Astrocyte (in vitro differentiated cells and primary cell): Measurements from ENCODE around the gene TFF2. TPM values are rescaled to one million over a fixed set of nuclear protein-coding genes. Genes with fewer than 3 reads are reported as not detected.

Source experiments
- DNase-seq: peaks from one replicate; pipeline ENCODE4 v3.0.0-alpha.2; 2010; ENCODE audit warnings: low read depth
- FAIRE-seq: peaks from 2 replicates; lab custom pipeline; 2011; peaks lifted over from hg19 to GRCh38; lab: Jason Lieb, UNC
- H2AFZ ChIP-seq: 2 replicates; pipeline ENCODE4 v1.6.0; 2012; ENCODE audit warnings: low read depth, low read length, inconsistent platforms
- H3K27ac ChIP-seq: 2 replicates; pipeline ENCODE4 v1.5.1; 2011; ENCODE audit warnings: low read depth, low read length, inconsistent platforms
- H3K27me3 ChIP-seq: 2 replicates; pipeline ENCODE4 v1.6.0; 2011; ENCODE audit warnings: low read length, inconsistent platforms; ENCODE audit not compliant: insufficient read depth
- H3K36me3 ChIP-seq: 2 replicates; pipeline ENCODE4 v1.5.1; 2011; ENCODE audit warnings: low read length, inconsistent platforms; ENCODE audit not compliant: insufficient read depth
- H3K4me1 ChIP-seq: 2 replicates; pipeline ENCODE4 v1.5.1; 2011; ENCODE audit warnings: low read length, inconsistent platforms; ENCODE audit not compliant: insufficient read depth
- H3K4me2 ChIP-seq: 2 replicates; pipeline ENCODE4 v1.6.0; 2012; ENCODE audit warnings: low read length, inconsistent platforms
- H3K4me3 ChIP-seq: 2 replicates; pipeline ENCODE4 v1.5.1; 2011; ENCODE audit warnings: low read depth, mild to moderate bottlenecking, low read length, inconsistent platforms; ENCODE audit not compliant: insufficient read depth
- H3K79me2 ChIP-seq: 2 replicates; pipeline ENCODE4 v1.6.0; 2012; ENCODE audit warnings: mild to moderate bottlenecking, low read length, inconsistent platforms; ENCODE audit not compliant: insufficient read depth
- H3K9ac ChIP-seq: 2 replicates; pipeline ENCODE4 v1.6.0; 2012; ENCODE audit warnings: mild to moderate bottlenecking, low read length, inconsistent platforms
- H3K9me3 ChIP-seq: 2 replicates; pipeline ENCODE4 v1.5.1; 2012; ENCODE audit warnings: low read depth, mild to moderate bottlenecking, low read length, inconsistent platforms; ENCODE audit not compliant: insufficient read depth
- H4K20me1 ChIP-seq: 2 replicates; pipeline ENCODE4 v1.6.0; 2012; ENCODE audit warnings: low read length, inconsistent platforms; ENCODE audit not compliant: insufficient read depth
- H3K27ac Mint-ChIP-seq: one replicate; pipeline ENCODE4 v1.8.0; 2021; ENCODE audit warnings: mild to moderate bottlenecking, mixed read lengths; ENCODE audit not compliant: unreplicated experiment
- H3K27me3 Mint-ChIP-seq: one replicate; pipeline ENCODE4 v1.8.0; 2021; ENCODE audit warnings: low read depth, mixed read lengths; ENCODE audit not compliant: unreplicated experiment
- H3K36me3 Mint-ChIP-seq: one replicate; pipeline ENCODE4 v1.8.0; 2021; ENCODE audit warnings: low read depth, mixed read lengths; ENCODE audit not compliant: unreplicated experiment
- H3K4me1 Mint-ChIP-seq: one replicate; pipeline ENCODE4 v1.8.0; 2021; ENCODE audit warnings: low read depth, mixed read lengths; ENCODE audit not compliant: unreplicated experiment
- H3K4me3 Mint-ChIP-seq: one replicate; pipeline ENCODE4 v1.8.0; 2021; ENCODE audit warnings: mild to moderate bottlenecking, moderate library complexity, mixed read lengths; ENCODE audit not compliant: unreplicated experiment
- H3K9me3 Mint-ChIP-seq: one replicate; pipeline ENCODE4 v1.8.0; 2021; ENCODE audit warnings: mild to moderate bottlenecking, mixed read lengths; ENCODE audit not compliant: unreplicated experiment
- CTCF ChIP-seq: IDR thresholded peaks from 2 replicates; pipeline ENCODE4 v1.5.1; 2011; ENCODE audit warnings: low read depth, mild to moderate bottlenecking, inconsistent platforms, low read length, moderate library complexity; ENCODE audit not compliant: insufficient read depth
- EZH2 ChIP-seq: IDR thresholded peaks from 2 replicates; pipeline ENCODE4 v1.6.1; 2012; ENCODE audit warnings: mild to moderate bottlenecking, low read length, inconsistent platforms; ENCODE audit not compliant: insufficient read depth
- total RNA-seq: library from RNA; stranded (reverse); gene quantifications from 2 replicates; pipeline ENCODE4 v1.2.1, GENCODE V29; 2021

Gene TFF2
- total RNA-seq, 1 donor from 2014 or later: not detected

- no peak overlapping the region for H3K27ac Mint-ChIP-seq
Measured at GRCh38 chr21:42357307-42357706, 6.5 kb upstream of the TFF2 start.

GRCh38 chr21:42356650-42357049 is 5.9 kb upstream of the TFF2 start:
- no peaks in the 10 kb centered on the region for H3K4me1 ChIP-seq
- no peaks in the 10 kb centered on the region for H3K79me2 ChIP-seq
- Mint-ChIP-seq H3K27ac (no peak overlapping the region), H3K36me3 (no peaks in the 10 kb centered on the region), H3K4me3 (no peak overlapping the region), H3K9me3 (peaks cover 25% of the 10 kb centered on the region), H3K27me3 (peaks cover 29% of the 10 kb centered on the region), H3K4me1 (no peaks in the 10 kb centered on the region)
- no peaks in the 10 kb centered on the region for H3K9me3 ChIP-seq
- no peaks in the 10 kb centered on the region for H3K36me3 ChIP-seq
- no peaks in the 10 kb centered on the region for H4K20me1 ChIP-seq
- no peak overlapping the region for H3K4me3 ChIP-seq
- no peak overlapping the region for H3K9ac ChIP-seq
- H3K27ac ChIP-seq: no peak overlapping the region
- TF ChIP-seq EZH2 (no peak), CTCF (no peak)
- no peak for DNase-seq
- no peak overlapping the region for H2AFZ ChIP-seq
- H3K27me3 ChIP-seq: no peaks in the 10 kb centered on the region
- H3K4me2 ChIP-seq: no peak overlapping the region
- no peak for FAIRE-seq

More at GRCh38 chr21:42357307-42357706, 6.5 kb upstream of the TFF2 start:
- TF ChIP-seq CTCF: no peak
- no peak for TF ChIP-seq EZH2
- H3K4me3 Mint-ChIP-seq: no peak overlapping the region
- Histone ChIP-seq H3K79me2 (no peaks in the 10 kb centered on the region), H4K20me1 (no peaks in the 10 kb centered on the region), H3K36me3 (no peaks in the 10 kb centered on the region), H3K9ac (no peak overlapping the region), H3K9me3 (no peaks in the 10 kb centered on the region), H2AFZ (no peak overlapping the region), H3K27me3 (no peaks in the 10 kb centered on the region), H3K4me2 (no peak overlapping the region), H3K4me1 (no peaks in the 10 kb centered on the region), H3K4me3 (no peak overlapping the region), H3K27ac (no peak overlapping the region)
- DNase-seq: no peak
- no peaks in the 10 kb centered on the region for H3K4me1 Mint-ChIP-seq
- H3K36me3 Mint-ChIP-seq: no peaks in the 10 kb centered on the region
- H3K27me3 Mint-ChIP-seq: peaks cover 34% of the 10 kb centered on the region
- no peak for FAIRE-seq
- peaks cover 24% of the 10 kb centered on the region for H3K9me3 Mint-ChIP-seq

GRCh38 chr21:42356046-42356445 is 5.3 kb upstream of the TFF2 start:
- no peak overlapping the region for H3K4me3 ChIP-seq
- FAIRE-seq: no peak
- H3K4me3 Mint-ChIP-seq: no peak overlapping the region
- peaks cover 25% of the 10 kb centered on the region for H3K9me3 Mint-ChIP-seq
- H2AFZ ChIP-seq: no peak overlapping the region
- TF ChIP-seq EZH2: no peak
- TF ChIP-seq CTCF: no peak
- H3K79me2 ChIP-seq: no peaks in the 10 kb centered on the region
- no peaks in the 10 kb centered on the region for H3K36me3 Mint-ChIP-seq
- no peak overlapping the region for H3K9ac ChIP-seq
- H3K27ac ChIP-seq: no peak overlapping the region
- H3K27me3 ChIP-seq: no peaks in the 10 kb centered on the region
- H3K4me1 Mint-ChIP-seq: no peaks in the 10 kb centered on the region
- H3K4me2 ChIP-seq: no peak overlapping the region
- no peak for DNase-seq
- peaks cover 31% of the 10 kb centered on the region for H3K27me3 Mint-ChIP-seq
- H3K27ac Mint-ChIP-seq: no peak overlapping the region
- no peaks in the 10 kb centered on the region for H3K4me1 ChIP-seq
- no peaks in the 10 kb centered on the region for H3K9me3 ChIP-seq
- H4K20me1 ChIP-seq: no peaks in the 10 kb centered on the region
- H3K36me3 ChIP-seq: no peaks in the 10 kb centered on the region
